HG03558 (cell line): ENCODE results near the gene TLL2.

Experiments
- ATAC-seq: cut with Tn5 transposase; IDR thresholded peaks from one replicate; pipeline ENCODE4 v1.9.1; 2021; ENCODE audit warnings: moderate number of reproducible peaks; ENCODE audit not compliant: unreplicated experiment; ENCODE audit errors: extremely low read depth

The TLL2 gene

GRCh38 chr10:96436035-96436434 is 77.7 kb downstream of the TLL2 start:
- ATAC-seq: no peak

- no peak for ATAC-seq
Measured at GRCh38 chr10:96431211-96431970, 82.3 kb downstream of the TLL2 start.

DNA sequence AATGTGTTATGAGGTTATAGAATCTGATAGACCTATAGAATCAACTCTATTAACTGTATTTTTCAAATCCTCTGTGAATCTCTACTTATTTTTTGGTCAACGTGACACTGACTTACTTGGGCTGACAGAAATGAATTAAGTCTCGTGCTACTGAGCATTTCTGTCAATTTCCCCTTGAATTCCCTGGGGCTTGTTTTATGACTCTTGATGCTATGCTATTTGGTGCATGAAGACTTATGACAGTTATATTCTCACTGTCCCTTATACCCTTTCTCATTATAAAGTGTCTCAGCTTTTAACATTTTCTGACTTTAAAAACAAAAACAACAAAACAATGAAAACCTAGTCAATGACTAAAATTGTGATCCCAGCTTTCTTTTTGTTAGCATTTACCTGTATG is 86.4 kb downstream of the TLL2 start:
- ATAC-seq: no peak

DNA sequence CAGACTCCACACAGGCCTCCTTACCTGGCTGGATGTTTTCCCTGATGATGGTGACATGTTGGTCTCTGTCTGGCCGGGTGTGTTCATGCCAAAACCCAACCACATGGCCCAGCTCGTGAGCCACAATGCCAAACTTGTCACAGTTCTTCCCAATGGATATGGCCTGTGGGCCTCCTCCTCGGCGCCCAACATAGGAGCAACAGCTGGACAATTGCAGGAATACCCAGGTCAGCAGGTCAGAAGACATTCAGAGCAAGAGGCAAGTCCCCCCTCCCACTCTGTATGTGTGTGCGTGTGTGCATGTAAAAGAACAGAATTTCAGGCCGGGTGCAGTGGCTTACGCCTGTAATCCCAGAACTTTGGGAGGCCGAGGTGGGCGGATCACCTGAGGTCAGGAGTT is 91.2 kb downstream of the TLL2 start:
- ATAC-seq: no peak

DNA sequence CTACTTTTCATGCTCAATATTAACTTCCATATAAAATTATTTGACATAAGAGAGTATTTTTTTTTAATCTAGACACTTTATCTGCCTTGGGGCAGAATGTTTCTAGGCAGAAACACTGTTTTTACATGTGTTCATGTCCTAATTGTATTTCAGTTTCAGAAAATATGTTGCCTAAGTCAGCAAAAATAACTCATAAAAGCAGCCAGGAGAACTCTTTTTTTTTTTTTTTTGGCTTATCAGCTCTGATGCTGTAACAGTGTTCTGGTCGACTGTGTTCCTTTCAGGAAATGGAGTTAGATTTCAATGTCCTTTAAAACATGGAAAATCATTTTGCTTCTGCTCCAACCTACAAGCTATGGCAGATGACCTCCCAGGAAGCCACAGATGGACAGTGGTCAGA is 91.7 kb downstream of the TLL2 start:
- no peak for ATAC-seq

DNA sequence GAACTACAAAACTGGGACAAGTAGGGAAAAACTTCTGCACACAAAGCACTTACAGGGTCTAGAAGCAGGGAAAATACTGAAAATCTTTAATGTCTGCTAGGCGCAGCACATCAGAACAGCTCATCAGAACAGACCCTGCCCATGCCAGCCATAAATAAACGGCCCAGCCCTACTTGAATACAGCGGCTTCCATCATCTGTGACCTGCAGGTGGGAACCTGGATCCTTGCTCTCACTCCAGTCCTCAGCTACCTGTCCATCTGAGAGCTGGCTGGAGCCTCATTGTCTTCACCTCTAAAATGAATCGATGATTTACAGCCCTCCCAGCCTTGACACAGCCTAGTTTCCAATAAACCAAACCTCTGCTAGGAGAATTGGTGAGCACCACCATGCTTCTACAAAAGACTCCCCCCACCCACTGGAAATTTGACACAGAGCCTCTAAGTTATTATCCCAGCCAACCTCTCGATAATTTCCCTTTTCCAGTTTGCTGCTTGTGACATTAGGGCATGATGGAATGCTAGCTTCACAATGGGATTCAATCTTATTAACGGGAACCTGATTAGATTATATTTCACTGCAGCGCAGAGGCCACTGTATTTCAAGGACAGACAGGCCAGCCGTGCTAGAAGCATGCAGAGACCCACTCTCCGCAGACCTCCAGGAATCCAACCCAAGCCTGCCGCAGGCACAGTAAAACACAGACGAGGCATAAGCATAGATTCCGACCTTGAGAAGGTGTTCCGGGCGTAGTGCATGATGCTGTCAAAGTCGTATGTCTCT is 93.3 kb downstream of the TLL2 start:
- no peak for ATAC-seq

- ATAC-seq: no peak
Measured at GRCh38 chr10:96419351-96419750, 94.4 kb downstream of the TLL2 start.

- no peak for ATAC-seq
Measured at GRCh38 chr10:96418582-96418981, 95.1 kb downstream of the TLL2 start.

- no peak for ATAC-seq
Measured at GRCh38 chr10:96417441-96417840, 96.3 kb downstream of the TLL2 start.

- ATAC-seq: no peak
Measured at GRCh38 chr10:96416643-96417042, 97.1 kb downstream of the TLL2 start.

- ATAC-seq: no peak
Measured at GRCh38 chr10:96415891-96416554, 97.7 kb downstream of the TLL2 start.

DNA sequence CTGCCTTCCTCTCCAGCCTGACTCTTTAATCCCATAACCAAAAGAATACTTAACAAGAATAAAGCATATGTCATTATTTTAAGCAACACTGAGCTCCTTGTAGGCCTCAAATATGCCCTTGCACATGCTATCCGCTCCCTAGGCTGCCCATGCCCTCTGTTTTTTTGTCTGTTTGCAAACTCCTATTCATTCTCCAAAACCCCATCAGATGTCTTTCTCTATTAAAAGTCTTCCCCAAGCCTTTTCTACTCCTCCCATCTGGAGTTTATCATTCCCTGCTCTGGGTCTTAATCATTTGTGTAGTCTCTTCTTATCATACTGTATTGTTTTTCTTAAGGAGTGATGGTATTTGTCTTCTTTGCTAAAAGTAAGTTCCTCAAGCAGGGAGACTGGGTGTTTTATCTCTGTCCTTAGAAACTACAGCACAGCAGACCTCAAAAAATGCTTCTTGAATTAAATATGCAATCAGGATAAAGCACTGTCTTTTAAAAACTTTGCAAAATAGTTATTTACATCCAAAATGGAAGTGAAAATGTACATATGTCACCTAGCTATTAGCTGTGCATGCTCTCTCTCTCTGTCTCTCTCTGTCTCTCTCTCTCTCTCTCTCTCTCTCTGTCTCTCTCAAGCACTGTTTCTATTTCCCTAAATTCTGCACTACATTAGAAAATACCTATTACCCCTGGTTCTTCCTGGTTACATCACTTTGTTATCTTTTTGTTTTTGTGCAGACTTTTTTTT is 98.4 kb downstream of the TLL2 start:
- no peak for ATAC-seq

GRCh38 chr10:96414303-96414702 is 99.4 kb downstream of the TLL2 start:
- no peak for ATAC-seq

DNA sequence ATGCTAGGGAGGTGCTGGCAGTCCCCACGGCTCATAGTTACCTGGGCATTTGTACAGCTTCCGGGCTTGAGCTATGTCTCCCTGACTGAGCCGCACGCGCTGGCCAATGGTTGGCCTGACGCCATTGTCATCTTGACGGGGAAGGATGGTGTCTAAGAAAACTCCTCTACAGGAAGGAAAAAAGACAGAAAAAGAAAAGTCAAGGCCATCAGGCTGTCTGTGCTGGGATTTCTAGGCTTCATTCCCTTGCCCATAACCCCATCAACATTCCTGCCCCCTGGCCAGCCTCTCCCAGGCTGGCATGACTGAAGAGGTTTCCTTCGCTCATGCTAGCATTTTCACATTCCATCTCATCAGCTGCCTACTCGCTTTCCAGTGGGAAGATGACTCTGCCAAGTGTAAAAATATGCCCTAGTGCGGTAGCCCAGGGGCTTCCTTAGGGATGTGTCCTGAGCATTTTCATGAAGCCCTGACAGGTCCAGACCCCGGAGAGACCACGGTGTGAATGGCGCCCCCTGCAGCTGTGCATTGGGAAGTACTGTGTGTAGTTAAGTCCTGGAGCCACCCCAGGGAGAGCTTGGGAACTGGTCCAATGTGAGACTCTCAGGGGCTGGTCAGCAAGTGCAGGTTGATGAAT is 100.5 kb downstream of the TLL2 start:
- ATAC-seq: no peak

DNA sequence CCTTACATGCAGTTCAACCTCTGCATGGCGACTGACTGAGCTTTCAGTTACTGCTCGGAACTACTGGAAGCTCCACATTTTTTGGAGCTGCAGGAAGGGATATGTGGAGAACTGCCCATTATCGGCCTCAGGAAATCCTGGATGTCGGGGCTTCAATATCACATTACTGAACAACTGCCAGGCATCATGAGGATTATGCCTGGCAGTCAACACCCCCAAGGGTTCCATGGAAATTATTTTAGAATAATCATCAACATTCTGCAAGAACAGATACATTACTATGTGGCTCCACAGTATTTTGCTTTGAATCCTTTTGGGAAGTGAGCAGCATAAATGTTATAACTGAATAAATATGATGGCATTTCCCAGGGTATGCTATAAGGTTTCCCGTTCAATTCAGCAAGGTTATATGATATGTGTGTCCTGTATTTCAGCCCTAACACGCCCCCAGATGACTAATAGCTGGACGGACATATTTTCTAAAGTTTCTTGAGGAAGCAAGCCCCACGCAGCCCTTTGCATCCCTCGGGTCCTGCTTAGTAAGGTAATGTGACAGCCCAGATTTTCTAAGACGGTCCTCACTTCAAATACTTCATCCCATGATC is 101.9 kb downstream of the TLL2 start:
- no peak for ATAC-seq

DNA sequence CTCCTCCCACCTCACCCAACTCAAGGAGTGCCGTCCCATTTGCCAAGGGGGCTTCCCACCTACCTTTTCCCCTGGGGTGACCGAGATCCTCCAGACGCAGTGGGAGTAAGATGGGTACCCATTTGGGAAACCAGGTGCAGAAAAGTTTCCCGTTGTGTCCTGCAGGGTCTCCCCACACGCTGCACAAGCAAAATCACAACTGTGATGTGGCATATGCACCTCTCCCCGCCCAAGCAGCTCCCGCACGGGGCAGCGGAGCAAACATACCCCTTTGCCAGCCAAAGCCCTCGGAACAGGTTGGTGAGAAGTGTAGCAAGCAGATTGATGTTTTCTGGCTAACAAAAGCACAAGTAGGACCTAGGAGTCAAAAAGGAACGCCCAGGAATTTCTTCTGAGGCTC is 103.4 kb downstream of the TLL2 start:
- ATAC-seq: no peak

- ATAC-seq: no peak
Measured at GRCh38 chr10:96408201-96408600, 105.5 kb downstream of the TLL2 start.

DNA sequence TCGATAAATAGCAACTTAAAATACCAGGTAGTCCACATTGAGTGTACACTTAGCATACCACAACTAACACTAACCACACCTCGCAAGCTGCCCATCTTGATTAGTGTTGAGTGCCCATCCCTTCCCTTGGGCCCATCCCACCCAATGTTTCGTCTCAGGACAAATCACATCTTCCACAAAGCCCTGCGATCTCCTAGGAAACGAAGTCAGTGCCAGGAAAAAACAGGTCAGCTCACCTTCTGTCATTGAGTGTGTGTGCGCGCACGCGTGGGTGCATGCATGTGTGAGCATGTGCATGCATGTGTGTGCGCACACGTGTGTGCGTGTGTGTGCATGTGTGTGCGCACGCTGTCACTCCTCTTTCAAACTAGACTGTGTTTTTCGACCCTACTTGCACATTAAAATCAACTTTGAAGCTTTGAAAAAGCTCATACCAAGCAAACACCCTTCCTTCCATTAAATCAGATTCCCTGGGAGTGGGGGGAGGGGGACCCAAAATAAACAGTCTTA is 106.1 kb downstream of the TLL2 start:
- ATAC-seq: no peak

DNA sequence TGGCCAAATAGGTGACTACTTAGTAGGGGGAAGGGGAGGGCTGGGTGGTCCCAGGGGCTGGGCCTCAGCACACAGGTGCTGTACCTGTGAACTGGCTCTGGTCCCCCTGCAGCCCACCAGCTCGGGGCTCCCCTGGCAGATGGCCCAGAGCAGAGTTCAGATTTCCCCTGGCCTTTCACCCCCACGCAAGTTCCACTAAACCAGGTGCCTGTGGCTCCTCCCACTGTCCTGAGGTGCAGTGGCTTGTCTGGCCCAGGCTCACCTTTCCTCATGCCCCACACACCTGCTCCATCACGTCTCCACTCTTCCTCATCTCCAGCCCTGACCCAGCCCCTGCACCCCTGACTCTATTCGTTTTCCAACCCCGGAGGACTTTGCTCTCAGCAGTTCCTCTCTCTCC is 107.6 kb downstream of the TLL2 start:
- ATAC-seq: no peak
